Neuronal stem cell (in vitro differentiated cells): ENCODE data around the gene DNM3.

Experiments used
- DNase-seq: peaks from one replicate; pipeline ENCODE4 v3.0.0-alpha.2; 2013; ENCODE audit warnings: low spot score
- H2AFZ ChIP-seq: one replicate; pipeline ENCODE4 v1.6.1; 2013; ENCODE audit warnings: mild to moderate bottlenecking, low read length, inconsistent platforms
- H2AK5ac ChIP-seq: 2 replicates; pipeline ENCODE4 v1.6.1; 2013; ENCODE audit warnings: low read depth, mild to moderate bottlenecking, inconsistent platforms, low read length, moderate library complexity, mixed read lengths
- H2BK120ac ChIP-seq: 2 replicates; pipeline ENCODE4 v1.6.1; 2013; ENCODE audit warnings: low read depth, mild to moderate bottlenecking, inconsistent platforms, low read length, moderate library complexity, mixed read lengths
- H2BK12ac ChIP-seq: one replicate; pipeline ENCODE4 v1.6.1; 2013; ENCODE audit warnings: low read length, inconsistent platforms
- H2BK15ac ChIP-seq: 2 replicates; pipeline ENCODE4 v1.6.1; 2013; ENCODE audit warnings: mild to moderate bottlenecking, low read length, inconsistent platforms, mixed read lengths
- H2BK5ac ChIP-seq: one replicate; pipeline ENCODE4 v1.6.1; 2013; ENCODE audit warnings: inconsistent platforms, mild to moderate bottlenecking, low read length, moderate library complexity
- H3K14ac ChIP-seq: one replicate; pipeline ENCODE4 v1.6.1; 2013; ENCODE audit warnings: low read length, inconsistent platforms
- H3K18ac ChIP-seq: 2 replicates; pipeline ENCODE4 v1.6.1; 2013; ENCODE audit warnings: low read length, inconsistent platforms
- H3K23ac ChIP-seq: 2 replicates; pipeline ENCODE4 v1.6.1; 2013; ENCODE audit warnings: low read depth, mild to moderate bottlenecking, mixed read lengths, low read length, inconsistent platforms; ENCODE audit not compliant: poor library complexity
- H3K27ac ChIP-seq: replicated peaks from 3 replicates; pipeline ENCODE4 v1.5.1; 2013; ENCODE audit warnings: low read length, inconsistent platforms
- H3K27me3 ChIP-seq, 3 experiments: 2 replicates each; pipeline ENCODE4 v1.6.1; 2013; ENCODE audit warnings: low read length in 3 of 3, mild to moderate bottlenecking in 2 of 3, inconsistent platforms in 1 of 3, low read depth in 1 of 3, mixed read lengths in 1 of 3, moderate library complexity in 1 of 3; ENCODE audit not compliant: control insufficient read depth in 3 of 3, insufficient read depth in 3 of 3
- H3K36me3 ChIP-seq, 2 donors: replicated peaks in 1 of 2; 2 replicates each; pipeline ENCODE4 v1.6.1; 2013; ENCODE audit warnings: low read length in 2 of 2; ENCODE audit not compliant: control insufficient read depth in 2 of 2, insufficient read depth in 2 of 2
- H3K4ac ChIP-seq: 2 replicates; pipeline ENCODE4 v1.6.1; 2013; ENCODE audit warnings: inconsistent platforms, mild to moderate bottlenecking, low read length, moderate library complexity
- H3K4me1 ChIP-seq, 2 donors: 1 replicate in 1 of 2; 2 replicates in 1 of 2; pipeline ENCODE4 v1.6.1; 2013; ENCODE audit warnings: low read length in 2 of 2, low read depth in 1 of 2; ENCODE audit not compliant: control insufficient read depth in 2 of 2, insufficient read depth in 1 of 2
- H3K4me2 ChIP-seq: one replicate; pipeline ENCODE4 v1.6.1; 2013; ENCODE audit warnings: mild to moderate bottlenecking, low read length, inconsistent platforms; ENCODE audit not compliant: insufficient read depth, poor library complexity, severe bottlenecking
- H3K4me3 ChIP-seq, 2 donors: 2 replicates each; pipeline ENCODE4 v1.5.1; 2013; ENCODE audit warnings: low read length in 2 of 2, mild to moderate bottlenecking in 2 of 2, inconsistent platforms in 1 of 2, moderate library complexity in 1 of 2
- H3K79me1 ChIP-seq: one replicate; pipeline ENCODE4 v1.6.1; 2013; ENCODE audit warnings: low read depth, mild to moderate bottlenecking, inconsistent platforms, low read length, moderate library complexity
- H3K9ac ChIP-seq: one replicate; pipeline ENCODE4 v1.6.1; 2013; ENCODE audit warnings: mild to moderate bottlenecking, low read depth, low read length, inconsistent platforms; ENCODE audit not compliant: poor library complexity
- H3K9me3 ChIP-seq, 2 donors: replicated peaks in 1 of 2; 2 replicates each; pipeline versions ENCODE3 to v1.6.1; 2013; ENCODE audit warnings: low read length in 2 of 2, mild to moderate bottlenecking in 2 of 2, inconsistent platforms in 1 of 2, low read depth in 1 of 2, mixed read lengths in 1 of 2, moderate library complexity in 1 of 2; ENCODE audit not compliant: control insufficient read depth in 2 of 2, insufficient read depth in 1 of 2
- H4K8ac ChIP-seq: one replicate; pipeline ENCODE4 v1.6.1; 2013; ENCODE audit warnings: low read depth, mild to moderate bottlenecking, inconsistent platforms, low read length, moderate library complexity
- H4K91ac ChIP-seq: one replicate; pipeline ENCODE4 v1.6.1; 2013; ENCODE audit warnings: low read length, low read depth, mild to moderate bottlenecking, inconsistent platforms; ENCODE audit not compliant: poor library complexity
- WGBS, 2 donors: extraction: QIAGEN DNeasy Blood & Tissue Kit; methylation state at CpG; one replicate each; pipeline ENCODE4 v1.1.7; 2013; ENCODE audit warnings: missing lambda C conversion rate in 2 of 2, mixed read lengths in 1 of 2; ENCODE audit not compliant: insufficient read length in 2 of 2, insufficient replicate concordance in 1 of 2; ENCODE audit errors: extremely low coverage in 2 of 2; 5-methylcytosine and 5-hydroxymethylcytosine counted together

Gene DNM3

DNA sequence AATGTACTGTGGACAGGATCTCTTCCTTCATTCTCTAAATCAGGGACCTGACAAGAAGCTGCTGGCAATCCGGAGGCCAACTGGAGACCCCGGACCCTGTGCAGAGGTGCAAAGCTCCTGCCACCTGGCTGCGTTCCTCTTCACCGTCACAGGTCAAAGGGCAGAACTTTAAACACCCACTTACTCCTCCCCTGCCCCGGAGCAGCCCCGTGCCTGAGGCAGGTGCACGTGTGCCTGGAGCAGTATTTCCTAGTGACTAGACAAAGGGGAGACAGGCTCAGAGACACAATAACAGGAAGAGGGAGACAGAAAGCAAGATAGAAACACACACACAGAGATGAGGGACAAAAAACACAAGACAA lies 609.2 kb downstream of the DNM3 start:
- H3K14ac ChIP-seq, result no peak overlapping the region
- H3K27ac ChIP-seq, result peak overlapping the region; percentile 62

DNA sequence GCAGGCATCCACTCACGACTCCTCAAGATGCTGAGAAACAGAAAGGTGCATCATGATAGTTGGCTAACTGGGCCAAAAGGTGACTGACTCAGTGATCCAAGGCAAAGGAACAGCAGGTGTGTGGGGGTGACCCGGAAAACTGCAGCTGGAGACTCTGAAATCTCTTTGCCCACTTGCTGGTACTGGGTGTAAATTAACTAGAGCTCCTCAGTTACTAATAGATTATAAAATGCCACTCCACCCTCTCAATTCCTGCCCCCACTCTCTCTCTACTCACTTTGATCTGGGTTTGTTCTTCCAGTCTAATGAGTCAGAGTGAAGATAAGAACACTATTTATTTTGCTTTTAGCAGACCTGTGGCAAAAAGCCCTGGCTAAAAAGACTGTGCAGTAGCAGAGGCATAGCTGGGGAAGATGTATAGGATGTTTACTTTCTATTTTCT lies 609.7 kb downstream of the DNM3 start:
- H3K23ac ChIP-seq, result no peak overlapping the region
- H3K18ac ChIP-seq, result peak overlapping the region; percentile 31
- no peak overlapping the region for H4K91ac ChIP-seq
- H4K8ac ChIP-seq, result no peak overlapping the region
- H3K27ac ChIP-seq, result peak overlapping the region; percentile 62
- H3K4me3 ChIP-seq, result no peak overlapping the region
- no peak overlapping the region for H2BK120ac ChIP-seq
- no peaks in the 10 kb centered on the region for H3K79me1 ChIP-seq
- H3K27me3 ChIP-seq, result peaks cover 0 to 4% (median 0%) of the 10 kb centered on the region in 3 experiments
- H3K9me3 ChIP-seq, result no peaks in the 10 kb centered on the region
- no peak overlapping the region for H2BK12ac ChIP-seq
- no peaks in the 10 kb centered on the region for H3K36me3 ChIP-seq
- H2AFZ ChIP-seq, result peak overlapping the region; percentile 83
- H3K9ac ChIP-seq, result no peak overlapping the region
- no peak overlapping the region for H3K14ac ChIP-seq
- H2AK5ac ChIP-seq, result no peak overlapping the region
- H2BK15ac ChIP-seq, result no peak overlapping the region
- no peak for DNase-seq
- WGBS, 2 donors, result no CpG with 5 or more reads among the region's 2 CpGs
- no peak overlapping the region for H3K4me2 ChIP-seq
- no peak overlapping the region for H3K4ac ChIP-seq
- peaks cover 10 to 17% of the 10 kb centered on the region in 2 donors for H3K4me1 ChIP-seq
- H2BK5ac ChIP-seq, result no peak overlapping the region

More for the DNA sequence above, 609.2 kb downstream of the DNM3 start:
- Histone ChIP-seq H2BK5ac (no peak overlapping the region), H3K4me2 (no peak overlapping the region), H2AFZ (peak overlapping the region; percentile 83), H2BK15ac (no peak overlapping the region), H3K4me1 (peaks cover 10 to 17% of the 10 kb centered on the region in 2 donors), H4K8ac (no peak overlapping the region), H3K4me3 (no peak overlapping the region), H2AK5ac (no peak overlapping the region), H3K4ac (no peak overlapping the region), H2BK12ac (no peak overlapping the region), H4K91ac (no peak overlapping the region), H2BK120ac (no peak overlapping the region), H3K23ac (no peak overlapping the region), H3K27me3 (peaks cover 0 to 4% (median 0%) of the 10 kb centered on the region in 3 experiments), H3K18ac (no peak overlapping the region), H3K79me1 (no peaks in the 10 kb centered on the region), H3K9ac (no peak overlapping the region), H3K9me3 (no peaks in the 10 kb centered on the region), H3K36me3 (no peaks in the 10 kb centered on the region)
- no peak for DNase-seq
- WGBS, 2 donors, result no CpG with 5 or more reads among the region's 7 CpGs

DNA sequence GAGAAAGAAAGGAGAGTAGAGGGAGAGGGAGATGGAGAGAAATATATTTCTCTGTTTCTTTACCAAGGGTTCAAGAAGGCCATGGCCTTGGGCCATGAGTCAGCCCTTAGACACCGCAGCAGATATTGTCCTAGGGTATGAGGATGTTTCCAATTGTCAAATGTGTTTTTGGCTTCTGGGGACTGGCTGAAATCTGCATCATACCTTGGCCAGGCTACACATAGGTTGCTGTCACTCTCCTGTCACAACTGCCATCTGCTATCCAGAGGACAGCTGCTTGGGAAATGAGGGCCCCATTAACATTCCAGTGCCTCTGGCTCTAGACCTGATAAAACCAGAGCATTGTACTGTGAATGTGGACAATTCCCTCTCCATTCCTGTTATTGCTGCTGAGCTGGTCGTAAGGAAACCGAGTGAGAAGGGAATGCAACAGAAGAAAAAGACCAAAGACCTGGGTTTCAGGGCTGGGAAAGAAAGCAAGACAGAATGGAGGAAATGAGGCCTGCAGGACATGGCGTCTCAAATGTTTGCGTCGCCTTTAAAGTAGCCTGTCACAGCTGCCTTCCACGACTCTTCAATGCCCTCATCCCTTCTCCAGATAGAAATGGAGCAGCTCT lies 611.3 kb downstream of the DNM3 start:
- no peak overlapping the region for H4K91ac ChIP-seq
- no peak overlapping the region for H4K8ac ChIP-seq
- no peak overlapping the region for H3K4me3 ChIP-seq
- no peak for DNase-seq
- H3K36me3 ChIP-seq, result no peaks in the 10 kb centered on the region
- peaks cover 10 to 17% of the 10 kb centered on the region in 2 donors for H3K4me1 ChIP-seq
- peak overlapping the region; percentile 69 for H3K27ac ChIP-seq
- H3K14ac ChIP-seq, result no peak overlapping the region
- H2AFZ ChIP-seq, result peak overlapping the region; percentile 50
- no peak overlapping the region for H2BK12ac ChIP-seq
- no peak overlapping the region for H2BK15ac ChIP-seq
- no peak overlapping the region for H2BK120ac ChIP-seq
- no peak overlapping the region for H3K9ac ChIP-seq
- H3K27me3 ChIP-seq, result no peaks in the 10 kb centered on the region
- H3K9me3 ChIP-seq, result no peaks in the 10 kb centered on the region
- no peak overlapping the region for H2AK5ac ChIP-seq
- peak overlapping the region; percentile 25 for H3K18ac ChIP-seq
- no peak overlapping the region for H2BK5ac ChIP-seq
- H3K79me1 ChIP-seq, result no peaks in the 10 kb centered on the region
- H3K4ac ChIP-seq, result no peak overlapping the region
- no peak overlapping the region for H3K23ac ChIP-seq
- no CpG with 5 or more reads among the region's 7 CpGs for WGBS, 2 donors
- H3K4me2 ChIP-seq, result no peak overlapping the region

DNA sequence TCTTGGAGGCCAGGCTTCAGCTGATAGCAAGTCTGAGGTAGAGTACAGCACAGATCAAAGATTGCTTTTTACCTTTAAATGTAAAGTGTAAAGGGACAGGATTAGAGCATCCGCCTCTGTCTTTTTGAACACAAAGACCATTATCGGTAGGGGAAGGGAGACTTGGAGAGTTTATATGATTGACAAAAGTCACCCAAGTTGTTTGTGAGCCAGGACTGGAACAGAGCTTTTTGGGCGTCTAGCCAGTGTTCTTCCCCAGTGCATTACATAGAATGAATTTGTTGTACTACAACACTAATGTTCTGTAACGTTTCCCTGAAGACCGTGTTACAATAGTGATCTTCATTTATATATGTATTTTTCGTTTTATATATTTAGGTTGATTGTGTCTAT lies 611.9 kb downstream of the DNM3 start:
- Histone ChIP-seq H3K14ac (no peak overlapping the region), H3K27ac (peak overlapping the region; percentile 69), H3K27me3 (no peaks in the 10 kb centered on the region), H4K91ac (no peak overlapping the region), H2BK12ac (no peak overlapping the region), H2BK120ac (no peak overlapping the region), H3K23ac (no peak overlapping the region), H3K4me3 (no peak overlapping the region), H2AK5ac (no peak overlapping the region), H3K79me1 (no peaks in the 10 kb centered on the region), H2AFZ (peak overlapping the region; percentile 50), H2BK5ac (no peak overlapping the region), H3K36me3 (no peaks in the 10 kb centered on the region), H3K4me2 (no peak overlapping the region), H3K9me3 (no peaks in the 10 kb centered on the region), H3K18ac (peak overlapping the region; percentile 25), H4K8ac (no peak overlapping the region), H3K4me1 (peaks cover 10 to 17% of the 10 kb centered on the region in 2 donors), H2BK15ac (no peak overlapping the region), H3K9ac (no peak overlapping the region), H3K4ac (no peak overlapping the region)
- WGBS, 2 donors, result no CpG with 5 or more reads among the region's 6 CpGs
- no peak for DNase-seq
